Erythroblast (primary cell): ENCODE data around the gene MAD1L1.
"Not testable (repeated sequence)": the region's sequence is repeated elsewhere in the genome, so short reads cannot be mapped to it uniquely, and the experiment has no call there.

ENCODE experiments used
- DNase-seq, 2 experiments: peaks; one replicate each; lab custom pipeline; 2025; lab: John Stamatoyannopoulos, UW
- GATA1 ChIP-seq: IDR thresholded peaks from 2 replicates; pipeline ENCODE4 v1.6.1; 2011; ENCODE audit warnings: low read depth, mild to moderate bottlenecking, control low read depth, low read length, moderate library complexity
- POLR2A ChIP-seq: IDR thresholded peaks from 2 replicates; pipeline ENCODE4 v1.6.1; 2011; ENCODE audit warnings: mild to moderate bottlenecking, low read length

MAD1L1 gene

GRCh38 chr7:2165610-2166594 is 66.8 kb downstream of the MAD1L1 start:
- no peak for DNase-seq
- no peak for TF ChIP-seq POLR2A
- TF ChIP-seq GATA1, result no peak

DNA sequence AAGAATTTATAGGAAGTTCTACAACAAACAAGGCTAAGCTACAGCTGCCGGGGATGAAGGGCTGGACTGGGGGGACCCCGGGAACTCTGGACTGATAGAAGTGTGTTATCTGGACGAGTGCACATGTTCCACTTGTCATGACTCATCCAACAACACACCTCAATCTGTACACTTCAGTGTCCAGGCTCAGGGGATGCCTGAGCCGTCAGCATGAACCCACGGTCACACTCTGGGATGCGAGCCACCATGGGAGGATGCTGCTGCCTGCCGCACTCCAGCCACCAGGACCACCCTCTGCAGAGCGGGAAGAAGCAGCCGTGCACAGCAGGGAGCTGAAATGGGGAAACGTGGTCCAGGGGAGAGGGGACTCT is 67.5 kb downstream of the MAD1L1 start:
- TF ChIP-seq POLR2A (no peak), GATA1 (no peak)
- DNase-seq, result peak; percentile 72 to 74

GRCh38 chr7:2164646-2165045 is 68.1 kb downstream of the MAD1L1 start:
- TF ChIP-seq GATA1 (no peak), POLR2A (no peak)

DNA sequence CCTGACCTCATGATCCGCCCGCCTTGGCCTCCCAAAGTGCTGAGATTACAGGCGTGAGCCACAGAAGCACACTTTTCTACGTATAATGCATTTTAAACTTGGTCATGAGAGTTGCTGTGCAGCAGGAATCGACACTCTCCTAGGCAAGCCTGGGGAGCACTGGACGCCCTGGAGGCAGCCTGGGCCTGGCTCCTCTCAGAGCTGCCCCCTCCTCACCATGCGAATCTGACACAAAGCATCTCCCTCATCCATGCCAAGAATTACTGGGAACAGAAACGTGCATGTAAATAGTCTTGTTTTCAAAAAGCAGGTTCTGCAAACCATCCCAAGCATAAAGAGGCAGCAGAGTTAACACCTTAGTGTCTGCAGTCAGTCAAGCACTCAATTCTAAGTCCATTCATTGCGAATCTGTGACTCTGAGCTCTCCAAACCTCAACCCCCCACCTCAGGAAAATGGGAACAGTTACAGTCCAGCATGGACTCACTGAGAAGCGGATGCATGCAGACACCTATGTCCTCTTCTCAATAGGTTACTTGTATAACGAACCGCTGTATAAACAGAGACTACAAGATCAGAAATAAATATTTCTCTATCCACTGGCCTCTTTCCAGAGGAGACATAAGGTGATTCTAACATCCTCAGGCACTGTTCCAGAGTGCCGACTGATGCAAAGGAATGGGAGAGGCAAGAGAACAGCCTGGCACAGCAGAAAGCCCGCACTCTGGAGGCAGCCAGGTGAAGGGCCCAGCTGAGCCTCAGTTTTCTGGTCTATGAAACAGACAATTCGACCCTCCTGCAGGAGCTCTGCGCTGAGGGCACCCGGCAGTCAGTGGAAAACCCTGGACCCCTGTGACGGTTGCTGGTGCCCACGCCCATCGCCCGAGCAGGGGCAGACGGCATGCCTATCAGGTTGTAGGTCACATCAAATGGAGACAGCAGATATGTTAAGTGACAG is 68.9 kb downstream of the MAD1L1 start:
- TF ChIP-seq POLR2A (no peak), GATA1 (no peak)
- DNase-seq, result no peak

More at GRCh38 chr7:2164646-2165045, 68.1 kb downstream of the MAD1L1 start:
- DNase-seq, result no peak

DNA sequence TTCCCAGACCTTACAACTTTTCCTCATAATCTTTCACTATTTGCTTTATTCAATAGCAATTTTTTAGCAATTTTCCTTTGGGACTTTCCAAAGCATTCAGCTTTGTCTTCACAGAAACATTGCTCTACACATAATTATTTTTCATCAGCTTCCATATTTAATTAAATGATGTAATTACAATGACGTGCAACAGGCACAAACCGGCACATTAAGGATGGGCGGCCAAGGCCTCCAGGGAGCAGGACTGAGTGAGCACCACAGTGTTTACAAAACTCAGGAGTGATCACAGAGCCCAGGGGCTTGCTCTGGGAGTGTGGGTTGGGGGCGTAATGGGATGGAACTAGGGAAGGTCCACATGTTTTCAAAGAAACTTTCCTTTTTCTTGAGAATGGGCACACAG is 69.8 kb downstream of the MAD1L1 start:
- no peak for DNase-seq
- no peak for TF ChIP-seq POLR2A
- no peak for TF ChIP-seq GATA1

DNA sequence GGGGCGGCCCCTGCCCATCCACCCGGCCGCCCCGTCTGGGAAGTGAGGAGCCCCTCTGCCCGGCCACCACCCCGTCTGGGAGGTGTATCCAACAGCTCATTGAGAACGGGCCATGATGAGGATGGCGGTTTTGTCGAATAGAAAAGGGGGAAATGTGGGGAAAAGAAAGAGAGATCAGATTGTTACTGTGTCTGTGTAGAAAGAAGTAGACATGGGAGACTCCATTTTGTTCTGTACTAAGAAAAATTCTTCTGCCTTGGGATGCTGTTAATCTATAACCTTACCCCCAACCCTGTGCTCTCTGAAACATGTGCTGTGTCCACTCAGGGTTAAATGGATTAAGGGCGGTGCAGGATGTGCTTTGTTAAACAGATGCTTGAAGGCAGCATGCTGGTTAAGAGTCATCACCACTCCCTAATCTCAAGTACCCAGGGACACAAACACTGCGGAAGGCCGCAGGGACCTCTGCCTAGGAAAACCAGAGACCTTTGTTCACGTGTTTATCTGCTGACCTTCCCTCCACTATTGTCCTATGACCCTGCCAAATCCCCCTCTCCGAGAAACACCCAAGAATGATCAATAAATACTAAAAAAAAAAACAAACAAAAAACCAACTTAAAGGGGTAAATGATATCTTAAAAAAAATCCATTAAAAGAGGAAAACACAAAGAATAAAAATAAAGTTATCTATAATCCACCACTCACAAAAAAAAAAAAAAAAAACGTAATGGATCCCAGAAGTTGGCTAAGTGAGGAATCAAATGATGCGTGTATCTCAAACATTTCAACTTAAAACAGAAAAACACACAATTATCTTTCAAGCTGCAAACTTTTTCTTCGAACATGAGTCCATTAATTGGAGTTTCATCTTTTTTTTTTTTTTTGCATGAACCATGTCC is 70.5 kb downstream of the MAD1L1 start:
- DNase-seq, result not testable (repeated sequence)

DNA sequence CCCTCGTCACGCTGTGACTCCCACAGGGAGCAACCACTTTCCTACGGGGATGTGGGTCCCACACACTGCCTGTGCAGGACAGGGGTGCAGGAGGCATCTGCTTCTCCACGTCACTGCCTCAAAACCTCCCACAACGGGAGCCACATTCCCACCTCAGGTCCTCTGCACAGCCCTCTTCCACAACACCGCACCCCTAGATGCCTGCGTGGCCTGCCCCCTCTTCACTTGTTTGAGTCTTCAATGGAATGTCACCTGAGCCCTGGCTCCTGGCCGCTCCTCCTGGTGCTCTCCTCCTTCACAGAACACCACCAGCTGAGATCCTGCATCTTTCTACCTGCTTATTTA is 73.6 kb downstream of the MAD1L1 start:
- no peak for TF ChIP-seq POLR2A
- TF ChIP-seq GATA1, result no peak
- DNase-seq, result no peak

- no peak for TF ChIP-seq POLR2A
- TF ChIP-seq GATA1, result no peak
- DNase-seq, result no peak
Measured at GRCh38 chr7:2158331-2159175, 74.2 kb downstream of the MAD1L1 start.

- TF ChIP-seq GATA1 (no peak), POLR2A (no peak)
- DNase-seq, result no peak
Measured at GRCh38 chr7:2157473-2158279, 75.1 kb downstream of the MAD1L1 start.

- no peak for DNase-seq
- TF ChIP-seq GATA1 (no peak), POLR2A (no peak)
Measured at GRCh38 chr7:2156756-2157472, 75.8 kb downstream of the MAD1L1 start.

GRCh38 chr7:2154831-2155230 is 77.9 kb downstream of the MAD1L1 start:
- no peak for DNase-seq
- TF ChIP-seq POLR2A, result no peak
- no peak for TF ChIP-seq GATA1
